K562 (cell line): ENCODE data around the gene PNMT. TPM values are rescaled to one million over a fixed set of nuclear protein-coding genes. Genes with fewer than 3 reads are reported as not detected.
A peak's percentile ranks its signal among the peaks of the same experiment; 100 is the strongest.

ENCODE experiments used
- ARID4B ChIP-seq: sonication (generic); formaldehyde crosslinking; IDR thresholded peaks from 2 replicates; pipeline ENCODE4 v1.8.0; 2022; ENCODE audit warnings: mild to moderate bottlenecking, missing genetic modification reagents
- CREBBP ChIP-seq: IDR thresholded peaks from one replicate; pipeline ENCODE4 v1.6.1; 2012; ENCODE audit warnings: low read depth, mild to moderate bottlenecking, control low read depth, inconsistent platforms, low read length
- E4F1 ChIP-seq: fragments of 250-450 bp; sonication (Bioruptor Pico); IDR thresholded peaks from 2 replicates; pipeline ENCODE4 v1.5.0; 2021; ENCODE audit warnings: mild to moderate bottlenecking, borderline replicate concordance
- GATA2 ChIP-seq: sonication (generic); formaldehyde crosslinking; IDR thresholded peaks from 2 replicates; pipeline ENCODE4 v1.4.0; 2020; ENCODE audit warnings: mild to moderate bottlenecking, missing genetic modification reagents
- GTF2E2 ChIP-seq: fragments of 200-800 bp; sonication (Bioruptor generic); IDR thresholded peaks from 2 replicates; pipeline ENCODE4 v1.6.1; 2016; ENCODE audit warnings: missing genetic modification characterization, missing compliant biosample characterization
- HOXB6 ChIP-seq: fragments of 250-450 bp; sonication (Bioruptor Pico); IDR thresholded peaks from 2 replicates; pipeline ENCODE4 v1.5.1; 2022; ENCODE audit warnings: mild to moderate bottlenecking, borderline replicate concordance
- MTA3 ChIP-seq: fragments of 450-650 bp; formaldehyde crosslinking; IDR thresholded peaks from 2 replicates; pipeline ENCODE4 v1.6.1; 2017; ENCODE audit warnings: mild to moderate bottlenecking, borderline replicate concordance
- RBBP5 ChIP-seq: fragments of 200-600 bp; sonication (generic); IDR thresholded peaks from 2 replicates; pipeline ENCODE4 v1.6.1; 2012; ENCODE audit warnings: borderline replicate concordance, mild to moderate bottlenecking, low read length, control low read depth, inconsistent platforms; ENCODE audit not compliant: insufficient read depth, poor library complexity, severe bottlenecking
- SMC3 ChIP-seq: conservative IDR thresholded peaks from 2 replicates; pipeline ENCODE4 v1.6.1; 2011; ENCODE audit warnings: low read depth, low read length, improper control_type of control experiment; ENCODE audit not compliant: insufficient read depth
- TCF3 ChIP-seq: sonication (generic); formaldehyde crosslinking; IDR thresholded peaks from 2 replicates; pipeline ENCODE4 v1.4.0; 2020; ENCODE audit warnings: mild to moderate bottlenecking, missing genetic modification reagents
- ZHX1 ChIP-seq: fragments of 150-350 bp; conservative IDR thresholded peaks from 2 replicates; pipeline ENCODE4 v1.6.1; 2014; ENCODE audit warnings: low read length
- polyA plus RNA-seq, 8 experiments: library from polyadenylated mRNA; depleted of rRNA in 4 of 8; stranded (reverse) in 5 of 8; unstranded in 3 of 8; fragments of >200 nt; fragmentation: Nextera tagmentation in 2 of 8; fragmentation: Illumina TruSeq in 1 of 8; extraction: Ambion mirVana in 2 of 8; extraction: Trizol in 1 of 8; gene quantifications; 2 replicates each; pipeline versions ENCODE4 v1.2.1 to v1.2.3, GENCODE V29; 2011 to 2014; ENCODE audit warnings: inconsistent platforms in 1 of 8, missing spikeins in 1 of 8
- total RNA-seq, 7 experiments: library from RNA; depleted of rRNA in 6 of 7; stranded (reverse); fragments of >200 nt in 6 of 7; fragmentation: Illumina TruSeq in 2 of 7; extraction: Trizol in 2 of 7; gene quantifications; 2 replicates each; pipeline versions ENCODE4 v1.2.1 to v1.2.3, GENCODE V29; 2011 to 2021; ENCODE audit warnings: low replicate concordance in 1 of 7
- TF ChIP-seq, protein P1 (sequence below): fragments of 250-450 bp; sonication (Bioruptor Pico); IDR thresholded peaks from 2 replicates; pipeline ENCODE4 v1.8.0; 2022; ENCODE audit warnings: moderate library complexity, mild to moderate bottlenecking, inconsistent platforms

PNMT gene
- total and polyA plus RNA-seq, 9 of the 15 experiments (the other 6 are each of a cell fraction or from before 2014, with no cell fraction given): 0.55 to 18.1 (median 5.8) TPM

DNA sequence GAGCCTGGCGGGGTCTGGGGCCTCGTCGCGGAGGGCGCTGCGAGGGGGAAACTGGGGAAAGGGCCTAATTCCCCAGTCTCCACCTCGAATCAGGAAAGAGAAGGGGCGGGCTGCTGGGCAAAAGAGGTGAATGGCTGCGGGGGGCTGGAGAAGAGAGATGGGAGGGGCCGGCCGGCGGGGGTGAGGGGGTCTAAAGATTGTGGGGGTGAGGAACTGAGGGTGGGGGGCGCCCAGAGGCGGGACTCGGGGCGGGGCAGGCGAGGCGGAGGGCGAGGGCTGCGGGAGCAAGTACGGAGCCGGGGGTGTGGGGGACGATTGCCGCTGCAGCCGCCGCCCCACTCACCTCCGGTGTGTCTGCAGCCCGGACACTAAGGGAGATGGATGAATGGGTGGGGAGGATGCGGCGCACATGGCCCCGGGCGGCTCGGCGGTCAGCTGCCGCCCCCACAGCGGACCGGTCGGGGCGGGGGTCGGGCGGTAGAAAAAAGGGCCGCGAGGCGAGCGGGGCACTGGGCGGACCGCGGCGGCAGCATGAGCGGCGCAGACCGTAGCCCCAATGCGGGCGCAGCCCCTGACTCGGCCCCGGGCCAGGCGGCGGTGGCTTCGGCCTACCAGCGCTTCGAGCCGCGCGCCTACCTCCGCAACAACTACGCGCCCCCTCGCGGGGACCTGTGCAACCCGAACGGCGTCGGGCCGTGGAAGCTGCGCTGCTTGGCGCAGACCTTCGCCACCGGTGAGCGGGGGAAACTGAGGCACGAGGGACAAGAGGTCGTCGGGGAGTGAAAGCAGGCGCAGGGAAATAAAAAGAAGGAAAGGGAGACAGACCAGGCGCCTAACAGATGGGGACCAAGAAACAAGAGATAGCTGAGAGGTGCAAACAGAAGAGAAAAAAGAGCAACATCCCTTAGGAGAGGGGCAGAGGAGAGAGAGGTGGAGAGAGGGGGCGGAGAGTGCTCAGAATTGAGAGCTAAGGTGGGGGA, at the start of gene PNMT (continued):
- TF ChIP-seq ARID4B (0 out of 2 replicates have a peak, but pooled peaks have one; percentile 37), RBBP5 (peak; percentile 50), CREBBP (no peak), GATA2 (CRISPR knock-in tag) (no peak), TCF3 (no peak), GTF2E2 (tag) (no peak), SMC3 (peak; percentile 64), E4F1 (CRISPR knock-in tag) (no peak), HOXB6 (CRISPR knock-in tag) (no peak), ZHX1 (no peak), MTA3 (peak; percentile 82; the same call in 1 of the 2 replicates)
- TF ChIP-seq, protein P1, sequence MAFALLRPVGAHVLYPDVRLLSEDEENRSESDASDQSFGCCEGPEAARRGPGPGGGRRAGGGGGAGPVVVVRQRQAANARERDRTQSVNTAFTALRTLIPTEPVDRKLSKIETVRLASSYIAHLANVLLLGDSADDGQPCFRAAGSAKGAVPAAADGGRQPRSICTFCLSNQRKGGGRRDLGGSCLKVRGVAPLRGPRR: no peak
